Midbrain (tissue), 1 donor: ENCODE results near the gene TMEM45A.
A peak's percentile ranks its signal among the peaks of the same experiment; 100 is the strongest.
"Not testable (repeated sequence)": the region's sequence is repeated elsewhere in the genome, so short reads cannot be mapped to it uniquely, and the experiment has no call there.

Experiments used
- DNase-seq: peaks from one replicate; lab custom pipeline; 2025; lab: John Stamatoyannopoulos, UW

Gene TMEM45A

GRCh38 chr3:100575704-100576103, 83.3 kb downstream of the TMEM45A start:
- no peak for DNase-seq

GRCh38 chr3:100577382-100578008, 85.1 kb downstream of the TMEM45A start:
- DNase-seq = no peak

GRCh38 chr3:100578646-100579045, 86.2 kb downstream of the TMEM45A start:
- DNase-seq = no peak

DNA sequence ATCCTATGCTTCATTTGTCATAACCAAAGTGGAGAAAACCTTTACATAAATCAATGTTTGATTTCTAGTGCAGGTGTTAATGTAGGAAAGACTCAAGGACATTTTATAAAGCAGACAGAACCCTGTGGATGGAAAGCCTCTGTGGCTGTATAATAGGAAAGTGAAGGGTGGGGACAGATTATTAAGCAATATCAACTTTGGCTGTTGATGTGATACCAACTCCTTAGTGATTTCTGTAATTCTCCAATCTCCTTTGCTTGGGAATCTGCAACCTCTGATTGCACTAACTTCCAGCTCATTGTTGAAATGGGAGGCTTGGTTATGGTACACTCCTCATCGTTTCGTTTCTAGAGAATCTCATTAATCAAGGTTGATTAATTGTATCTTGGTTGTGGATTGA, 87.7 kb downstream of the TMEM45A start:
- no peak for DNase-seq

DNA sequence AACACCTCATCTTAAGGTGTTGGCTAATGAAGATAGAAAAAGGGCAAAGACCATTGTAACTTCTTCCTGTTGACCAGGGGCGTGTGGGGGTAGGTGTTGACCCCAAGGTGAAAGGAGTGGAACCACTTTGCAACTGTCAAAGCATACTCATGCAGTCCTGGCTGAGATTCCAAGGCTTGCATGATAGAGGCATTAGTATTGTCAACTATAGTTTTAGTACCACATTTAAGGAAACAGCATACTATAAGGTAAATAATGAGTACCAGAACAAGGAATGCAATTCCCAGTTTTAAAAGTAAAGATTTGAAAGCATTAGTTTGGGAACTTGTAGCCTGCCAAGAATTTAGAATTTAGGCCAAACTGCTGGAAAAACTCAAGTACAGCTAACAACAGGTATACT, 89.2 kb downstream of the TMEM45A start:
- no peak for DNase-seq

DNA sequence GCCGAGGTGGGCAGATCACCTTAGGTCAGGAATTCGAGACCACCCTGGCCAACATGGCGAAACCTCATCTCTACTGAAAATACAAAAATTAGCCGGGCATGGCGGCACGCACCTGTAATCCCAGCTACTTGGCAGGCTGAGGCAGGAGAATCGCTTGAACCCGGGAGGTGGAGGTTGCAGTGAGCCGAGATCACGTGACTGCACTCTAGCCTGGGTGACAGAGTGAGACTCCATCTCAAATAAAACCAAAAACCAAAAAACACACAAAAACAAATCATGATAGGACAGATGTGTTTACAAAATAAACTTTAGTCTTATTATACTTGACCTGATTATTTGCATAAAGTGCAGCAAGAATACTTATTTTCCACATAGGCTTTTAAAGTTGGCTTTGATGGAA, 89.7 kb downstream of the TMEM45A start:
- DNase-seq = not testable (repeated sequence)

- DNase-seq = no peak
Measured at GRCh38 chr3:100584101-100584660, 91.8 kb downstream of the TMEM45A start.

DNA sequence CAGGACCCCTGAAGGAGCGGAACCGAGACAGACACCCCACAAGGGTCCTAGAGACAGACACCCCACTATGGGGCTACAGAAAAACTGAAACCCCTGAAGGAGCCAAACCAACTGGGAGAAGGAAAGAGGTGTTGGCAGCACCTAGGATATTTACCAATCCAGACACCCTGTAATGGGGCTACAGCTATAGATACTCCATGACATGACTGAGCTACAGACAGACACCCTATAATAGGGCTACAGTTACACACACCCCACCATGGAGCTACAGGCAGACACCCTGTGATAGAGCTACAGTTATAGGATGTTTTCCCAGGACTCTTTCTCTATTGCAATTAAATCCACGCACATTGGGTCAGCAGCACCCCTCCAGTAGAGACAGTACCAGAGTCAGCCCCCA, 94.4 kb downstream of the TMEM45A start:
- DNase-seq = no peak

DNA sequence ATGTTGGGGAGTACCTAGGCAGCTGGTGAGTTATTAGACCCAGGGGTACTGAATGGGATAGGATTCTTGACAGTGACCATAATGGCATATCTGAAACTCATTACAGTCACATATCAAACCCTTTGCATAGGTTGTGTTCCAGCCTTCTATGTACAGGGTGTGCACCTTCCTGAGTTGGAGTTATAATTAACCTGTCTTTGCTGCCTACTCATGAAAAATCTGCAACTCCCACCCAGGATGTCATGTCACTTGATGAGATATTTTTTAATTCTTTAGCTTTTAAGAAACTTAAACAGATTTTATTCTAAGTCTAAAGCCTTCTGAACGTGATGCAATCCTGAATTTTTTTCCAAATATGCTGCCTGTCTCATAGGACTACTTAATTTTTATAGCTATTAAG, 95.8 kb downstream of the TMEM45A start:
- DNase-seq = no peak

- DNase-seq = peak; percentile 79
Measured at GRCh38 chr3:100590114-100590839, 97.9 kb downstream of the TMEM45A start.

DNA sequence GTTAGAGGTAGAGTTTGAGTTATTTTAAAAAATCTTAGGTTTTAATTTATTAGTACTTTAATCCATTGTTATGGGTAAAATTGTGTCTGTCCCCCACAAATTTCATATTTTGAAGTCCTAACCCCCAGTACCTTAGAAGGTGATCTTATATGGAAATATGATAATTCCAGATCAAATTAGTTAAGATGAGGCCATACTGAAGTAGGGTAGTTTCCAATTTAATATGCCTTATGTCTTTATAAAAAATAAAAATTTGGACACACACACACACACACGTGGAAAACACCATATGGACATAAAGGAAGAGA, 98.4 kb downstream of the TMEM45A start:
- DNase-seq = no peak

GRCh38 chr3:100591411-100591810, 99.0 kb downstream of the TMEM45A start:
- no peak for DNase-seq

DNA sequence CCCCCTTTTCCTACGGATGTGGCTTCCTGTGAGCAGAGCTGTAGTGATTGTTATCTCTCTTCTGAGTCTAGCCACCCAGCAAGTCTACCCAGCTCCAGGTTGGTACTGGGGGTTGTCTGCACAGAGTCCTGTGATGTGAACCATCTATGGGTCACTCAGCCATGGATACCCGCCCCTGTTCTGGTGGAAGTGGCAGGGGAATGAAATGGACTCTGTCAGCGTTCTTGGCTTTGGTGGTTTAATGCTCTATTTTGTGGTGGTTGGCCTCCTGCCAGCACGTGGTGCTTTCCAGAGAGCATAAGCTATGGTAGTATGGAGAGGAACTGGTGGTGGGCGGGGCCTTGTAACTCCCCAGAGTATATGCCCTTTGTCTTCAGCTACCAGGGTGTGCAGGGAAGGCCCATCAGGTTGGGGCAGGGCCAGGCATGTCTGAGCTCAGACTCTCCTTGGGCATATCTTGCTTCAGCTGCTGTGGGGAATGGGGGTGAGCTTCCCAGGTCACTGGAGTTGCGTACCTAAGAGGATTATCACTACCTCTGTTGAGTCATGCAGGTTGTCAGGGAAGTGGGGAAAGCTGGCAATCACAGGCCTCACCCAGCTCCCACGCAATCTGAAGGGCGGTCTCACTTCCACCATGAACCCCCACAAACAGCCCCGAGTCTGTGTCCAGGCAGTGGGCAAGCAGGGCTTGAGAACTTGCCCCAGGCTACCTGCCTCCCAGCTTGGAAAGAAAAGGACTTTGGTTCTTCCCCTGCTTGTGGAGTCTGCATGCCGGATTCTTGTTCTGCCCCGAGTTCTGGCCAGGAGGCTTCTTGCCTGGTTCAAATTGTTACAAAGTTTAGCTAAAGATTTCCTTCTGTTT, 108.0 kb downstream of the TMEM45A start:
- DNase-seq = no peak

- DNase-seq = no peak
Measured at GRCh38 chr3:100602506-100603444, 110.4 kb downstream of the TMEM45A start.

DNA sequence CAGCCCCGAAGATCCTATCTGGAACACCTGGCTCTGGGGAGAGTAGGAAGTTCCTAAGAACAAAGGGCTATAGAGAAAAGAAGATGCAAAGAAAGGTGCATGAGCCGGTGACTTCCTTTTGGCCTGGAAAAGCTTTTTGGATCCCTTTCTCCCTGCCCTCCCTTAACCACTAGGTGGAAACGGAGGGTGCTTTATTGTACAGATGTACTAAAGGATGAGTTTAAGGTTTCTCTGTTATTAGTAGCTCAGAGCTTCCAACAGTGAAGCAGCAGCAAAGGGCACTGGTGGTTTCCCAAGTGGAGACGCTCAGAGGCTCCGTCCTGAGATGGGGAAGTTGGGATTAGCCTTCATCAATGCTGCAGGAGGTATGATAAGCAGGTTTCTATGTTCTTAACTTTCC, 111.0 kb downstream of the TMEM45A start:
- no peak for DNase-seq

- DNase-seq = no peak
Measured at GRCh38 chr3:100605358-100605757, 112.9 kb downstream of the TMEM45A start.

DNA sequence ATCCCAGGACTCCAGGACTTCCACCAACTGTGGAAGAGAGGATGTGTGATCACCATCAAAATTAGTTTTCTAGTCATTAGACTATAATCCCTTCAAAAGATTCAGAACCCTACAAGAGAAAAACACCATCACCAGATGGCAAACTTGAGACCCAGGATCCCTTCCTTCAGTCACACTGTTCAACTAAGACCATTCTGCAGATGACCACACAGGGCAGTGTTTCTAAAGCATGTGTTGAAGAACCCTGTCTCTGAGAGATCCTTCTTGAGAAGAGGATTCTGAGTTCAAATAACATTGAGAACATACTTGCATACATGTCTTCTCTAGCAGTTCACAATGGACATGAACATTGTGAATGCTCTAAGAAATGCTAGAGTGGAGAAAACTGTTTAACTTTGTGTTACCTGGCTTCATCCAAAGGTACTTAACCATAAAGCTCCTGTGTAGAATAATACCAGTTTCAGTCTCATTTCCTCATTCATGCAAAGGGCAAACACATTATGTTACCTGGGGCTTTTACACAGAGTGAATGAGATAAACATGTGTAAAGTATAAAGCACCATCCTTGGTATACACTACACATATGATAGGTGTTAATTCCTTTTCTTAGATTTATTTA, 114.6 kb downstream of the TMEM45A start:
- no peak for DNase-seq

DNA sequence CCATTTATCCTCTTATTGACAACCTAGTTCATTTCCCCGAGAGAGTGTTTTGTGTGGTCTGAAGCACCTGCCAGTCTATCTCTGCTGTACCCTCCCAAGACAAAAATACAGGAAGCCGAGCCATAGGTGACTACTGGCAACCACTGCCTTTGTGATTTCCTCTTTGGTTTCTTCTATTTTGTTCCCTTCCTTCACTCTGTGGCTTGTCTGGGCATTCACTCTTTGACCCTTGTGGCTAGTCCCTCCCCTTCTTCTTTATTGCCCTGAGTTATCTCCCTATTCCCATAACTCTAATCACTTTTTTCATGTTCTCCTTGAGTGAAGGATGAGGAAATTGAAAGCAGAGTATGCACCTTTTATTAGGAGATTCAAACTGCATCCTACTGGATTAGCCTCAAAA, 116.9 kb downstream of the TMEM45A start, which contains the start of gene ADGRG7:
Gene ADGRG7 (plus strand): TSS at position 297 of the 400 bp plus-strand sequence. CDS start 256 bp downstream, outside the sequence.
- DNase-seq = no peak

GRCh38 chr3:100609963-100610362, 117.5 kb downstream of the TMEM45A start:
- no peak for DNase-seq

DNA sequence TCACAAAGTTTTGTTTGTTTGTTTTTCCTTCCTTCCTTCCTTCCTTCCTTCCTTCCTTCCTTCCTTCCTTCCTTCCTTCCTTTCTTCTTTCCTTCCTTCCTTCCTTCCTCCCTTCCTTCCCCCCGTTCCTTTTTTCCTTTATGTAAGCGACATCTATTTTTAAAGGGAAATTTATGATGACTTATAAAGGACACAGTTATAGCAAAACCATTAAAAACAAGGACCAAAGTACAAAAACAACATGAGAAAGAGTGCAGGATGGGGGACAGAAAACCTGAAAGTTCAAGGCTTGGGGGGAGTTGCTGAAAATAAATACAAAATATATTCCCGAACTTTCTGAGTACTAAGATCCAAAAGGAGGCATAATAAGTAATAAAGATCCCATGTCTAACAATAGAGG, 118.8 kb downstream of the TMEM45A start:
- no peak for DNase-seq
